B cell (primary cell): ENCODE results near the gene HLA-B. TPM values are rescaled to one million over a fixed set of nuclear protein-coding genes. Genes with fewer than 3 reads are reported as not detected.
A peak's percentile ranks its signal among the peaks of the same experiment; 100 is the strongest.

Source experiments
- ATAC-seq: fragments of 200-7000 bp; cut with Tn5 transposase; one replicate; pipeline ENCODE4 v1.10.0; 2021; ENCODE audit warnings: low read depth, mild to moderate bottlenecking, moderate number of reproducible peaks, moderate library complexity
- CTCF ChIA-PET: fragments of 350-600 bp; sonication (Branson Sonifier 250); formaldehyde crosslinking; loops from one replicate; lab custom pipeline; 2021; ENCODE audit warnings: antibody characterized with exemption, inconsistent platforms; lab: Charles Lee
- POLR2A ChIA-PET: fragments of 350-600 bp; sonication (Branson Sonifier 250); formaldehyde crosslinking; loops from one replicate; lab custom pipeline; 2021; ENCODE audit warnings: antibody characterized with exemption; lab: Charles Lee
- DNase-seq: peaks from one replicate; pipeline ENCODE4 v3.0.0; 2013
- H2AFZ ChIP-seq: 2 replicates; pipeline ENCODE4 v1.6.1; 2012; ENCODE audit warnings: mild to moderate bottlenecking, low read depth, low read length; ENCODE audit not compliant: insufficient read depth, poor library complexity, severe bottlenecking
- H3K27ac ChIP-seq, 2 donors: 1 replicate in 1 of 2; 2 replicates in 1 of 2; pipeline ENCODE4 v1.5.1; 2012 to 2013; ENCODE audit warnings: low read length in 2 of 2, mild to moderate bottlenecking in 2 of 2, moderate library complexity in 1 of 2
- H3K27me3 ChIP-seq, 4 experiments: fragments of 200-600 bp in 1 of 4; sonication (generic) in 1 of 4; replicated peaks in 1 of 4; 1 replicate in 2 of 4; 2 replicates in 2 of 4; pipeline versions ENCODE4 v1.6.1 to v1.7.0; 2013 to 2016; ENCODE audit warnings: low read length in 3 of 4, mild to moderate bottlenecking in 2 of 4, mixed read lengths in 1 of 4, moderate library complexity in 1 of 4; ENCODE audit not compliant: insufficient read depth in 4 of 4, control insufficient read depth in 3 of 4; ENCODE audit errors: control extremely low read depth in 1 of 4
- H3K36me3 ChIP-seq, 2 experiments: replicated peaks in 1 of 2; 1 replicate in 1 of 2; 2 replicates in 1 of 2; pipeline versions ENCODE4 v1.6.1 to v1.7.1; 2013; ENCODE audit warnings: low read length in 1 of 2; ENCODE audit not compliant: insufficient read depth in 2 of 2, control insufficient read depth in 1 of 2; ENCODE audit errors: control extremely low read depth in 1 of 2, extremely low read depth in 1 of 2
- H3K4me1 ChIP-seq, 2 donors: fragments of 200-600 bp in 1 of 2; sonication (generic) in 1 of 2; 1 replicate in 1 of 2; 2 replicates in 1 of 2; pipeline versions ENCODE4 v1.5.1 to v1.6.1; 2013 to 2017; ENCODE audit warnings: low read length in 2 of 2; ENCODE audit not compliant: control insufficient read depth in 2 of 2, insufficient read depth in 2 of 2
- H3K4me2 ChIP-seq: replicated peaks from 2 replicates; pipeline ENCODE3; 2012; ENCODE audit warnings: mild to moderate bottlenecking, low read depth, low read length; ENCODE audit not compliant: poor library complexity, severe bottlenecking
- H3K4me3 ChIP-seq, 5 experiments: fragments of 200-600 bp in 1 of 5; sonication (generic) in 1 of 5; 1 replicate in 3 of 5; 2 replicates in 2 of 5; pipeline versions ENCODE4 v1.5.1 to v1.7.0; 2011 to 2016; ENCODE audit warnings: low read length in 4 of 5, mild to moderate bottlenecking in 4 of 5, low read depth in 2 of 5, control low read depth in 1 of 5, moderate library complexity in 1 of 5; ENCODE audit not compliant: insufficient read depth in 1 of 5; ENCODE audit errors: control extremely low read depth in 1 of 5, extremely low read depth in 1 of 5
- H3K79me2 ChIP-seq: fragments of 200-600 bp; sonication (generic); one replicate; pipeline ENCODE4 v1.6.0; 2016; ENCODE audit warnings: low read length; ENCODE audit not compliant: control insufficient read depth, insufficient read depth
- H3K9ac ChIP-seq: fragments of 200-600 bp; sonication (generic); 2 replicates; pipeline ENCODE4 v1.6.1; 2017; ENCODE audit warnings: mild to moderate bottlenecking, low read length, moderate library complexity
- H3K9me3 ChIP-seq, 3 donors: one replicate each; pipeline versions ENCODE4 v1.6.1 to v1.7.1; 2013; ENCODE audit warnings: low read length in 2 of 3; ENCODE audit not compliant: control insufficient read depth in 2 of 3, insufficient read depth in 1 of 3; ENCODE audit errors: control extremely low read depth in 1 of 3
- H4K20me1 ChIP-seq: 2 replicates; pipeline ENCODE4 v1.6.0; 2012; ENCODE audit warnings: mild to moderate bottlenecking, low read length; ENCODE audit not compliant: insufficient read depth, control insufficient read depth, poor library complexity, severe bottlenecking
- H3K27ac Mint-ChIP-seq: one replicate; pipeline ENCODE4 v1.8.0; 2021; ENCODE audit warnings: mixed read lengths
- H3K27me3 Mint-ChIP-seq: one replicate; pipeline ENCODE4 v1.8.0; 2021; ENCODE audit warnings: mixed read lengths
- H3K4me1 Mint-ChIP-seq: one replicate; pipeline ENCODE4 v1.8.0; 2021; ENCODE audit warnings: mixed read lengths
- H3K4me3 Mint-ChIP-seq: one replicate; pipeline ENCODE4 v1.8.0; 2021; ENCODE audit warnings: mixed read lengths
- H3K9me3 Mint-ChIP-seq: one replicate; pipeline ENCODE4 v1.8.0; 2022; ENCODE audit warnings: mixed read lengths; ENCODE audit not compliant: insufficient read depth
- CTCF ChIP-seq: fragments of 200-600 bp; IDR thresholded peaks from one replicate; pipeline ENCODE4 v1.8.0; 2022; ENCODE audit warnings: antibody characterized with exemption, mild to moderate bottlenecking
- EZH2 ChIP-seq: IDR thresholded peaks from 2 replicates; pipeline ENCODE4 v1.6.1; 2012; ENCODE audit warnings: borderline replicate concordance, low read depth, mild to moderate bottlenecking, moderate library complexity, low read length; ENCODE audit not compliant: insufficient read depth, poor library complexity, severe bottlenecking
- WGBS: methylation state at CpG from one replicate; pipeline ENCODE4 v1.1.5; 2013; ENCODE audit warnings: missing lambda C conversion rate; ENCODE audit not compliant: insufficient coverage; 5-methylcytosine and 5-hydroxymethylcytosine counted together
- intact Hi-C: fragments of 100-400 bp; cut with micrococcal nuclease; formaldehyde crosslinking; loops from one replicate; pipeline ENCODE4 v1.10.0; 2022
- polyA plus RNA-seq: library from polyadenylated mRNA; depleted of rRNA; stranded (reverse); fragments of >200 nt; gene quantifications from 2 replicates; pipeline ENCODE4 v1.2.3, GENCODE V29; 2012
- total RNA-seq, 2 donors: library from RNA; stranded (reverse); fragments of 120-200 nt in 1 of 2; gene quantifications; 1 replicate in 1 of 2; 2 replicates in 1 of 2; pipeline versions ENCODE4 v1.2.3 to v1.2.4, GENCODE V29; 2013 to 2022

The HLA-B gene
- total and polyA plus RNA-seq, 2 donors (not counting 1 experiment from before 2014, with no cell fraction given): 4,028 to 7,345 TPM

- peaks cover 2 to 36% of the 10 kb centered on the region in 2 experiments for H3K36me3 ChIP-seq
- H3K79me2 ChIP-seq: peaks cover 47% of the 10 kb centered on the region
- no peaks in the 10 kb centered on the region for H3K27me3 Mint-ChIP-seq
- H3K9ac ChIP-seq: no peak overlapping the region
- no peaks in the 10 kb centered on the region for H3K9me3 ChIP-seq
- ChIA-PET CTCF (interaction anchor here (0.7 to 4.2 kb wide), 3 partner anchors 14 to 156 kb away, joined by 3 to 21 read pairs (median 3); no protein-coding TSS in a partner anchor), POLR2A (interaction anchor here (0.7 to 2.0 kb wide), 5 partner anchors 84 to 510 kb away, joined by 3 to 9 read pairs (median 6); no protein-coding TSS in a partner anchor)
- 63% methylated on average over 5 of the region's 6 CpGs for WGBS
- peak overlapping the region; percentile 81 for H3K27ac Mint-ChIP-seq
- intact Hi-C loops: loop anchor here (5.0 to 10.0 kb wide), 2 partner anchors 46 to 738 kb away; partner anchors contain the start of genes MRPS18B and PPP1R10
- DNase-seq (peak; percentile 59), ATAC-seq (no peak)
- H4K20me1 ChIP-seq: peaks cover 60% of the 10 kb centered on the region
- H3K4me1 Mint-ChIP-seq: peaks cover 69% of the 10 kb centered on the region
- H3K4me1 ChIP-seq: peaks cover 52 to 57% of the 10 kb centered on the region in 2 donors
- peak overlapping the region; percentile 99 for H3K4me3 Mint-ChIP-seq
- H3K27me3 ChIP-seq: no peaks in the 10 kb centered on the region
- H3K27ac ChIP-seq: no peak overlapping the region
- H3K4me3 ChIP-seq: peak overlapping the region in 1 of 5 experiments; percentile 3
- no peak overlapping the region for H2AFZ ChIP-seq
- H3K9me3 Mint-ChIP-seq: no peaks in the 10 kb centered on the region
- peak overlapping the region; percentile 92 for H3K4me2 ChIP-seq
- no peak for TF ChIP-seq EZH2
- no peak for TF ChIP-seq CTCF
Measured at GRCh38 chr6:31352683-31353383, 4.1 kb downstream of the HLA-B start.

- Histone ChIP-seq H2AFZ (no peak overlapping the region), H4K20me1 (peaks cover 60% of the 10 kb centered on the region), H3K4me1 (peaks cover 51 to 57% of the 10 kb centered on the region in 2 donors), H3K79me2 (peaks cover 42% of the 10 kb centered on the region), H3K9ac (no peak overlapping the region), H3K36me3 (peaks cover 2 to 36% of the 10 kb centered on the region in 2 experiments), H3K27ac (peak overlapping the region in 1 of 2 donors; percentile 8), H3K4me3 (no peak overlapping the region), H3K9me3 (no peaks in the 10 kb centered on the region), H3K27me3 (no peaks in the 10 kb centered on the region), H3K4me2 (peak overlapping the region; percentile 92)
- no peaks in the 10 kb centered on the region for H3K9me3 Mint-ChIP-seq
- peaks cover 67% of the 10 kb centered on the region for H3K4me1 Mint-ChIP-seq
- H3K27me3 Mint-ChIP-seq: no peaks in the 10 kb centered on the region
- POLR2A ChIA-PET: interaction anchor here (0.7 to 2.0 kb wide), 3 partner anchors 80 to 84 kb away, joined by 3 to 6 read pairs (median 3); no protein-coding TSS in a partner anchor
- intact Hi-C loops: loop anchor here (5.0 to 10.0 kb wide), 2 partner anchors 45 to 737 kb away; partner anchors contain the start of genes MRPS18B and PPP1R10
- ATAC-seq (no peak), DNase-seq (peak; percentile 51)
- peak overlapping the region; percentile 81 for H3K27ac Mint-ChIP-seq
- 62% methylated on average over 7 of the region's 8 CpGs for WGBS
- CTCF ChIA-PET: interaction anchor here (4.2 kb wide), 1 partner anchor 14 kb away, joined by 21 read pairs; no protein-coding TSS in a partner anchor
- H3K4me3 Mint-ChIP-seq: peak overlapping the region; percentile 99
- TF ChIP-seq CTCF (no peak), EZH2 (no peak)
Measured at GRCh38 chr6:31352310-31352682, 4.7 kb downstream of the HLA-B start.
